Activated T-cell treated with anti-CD3 and anti-CD28 coated beads, Interleukin-2, amount 50 U/mL, for 72 hours (primary cell): ENCODE measurements around the gene TMEM63B. TPM values are rescaled to one million over a fixed set of nuclear protein-coding genes. Genes with fewer than 3 reads are reported as not detected.

Experiments
- ATAC-seq, 2 donors: fragments of 150-1000 bp; cut with Tn5 transposase; replicated peaks in 1 of 2; 2 replicates each; pipeline ENCODE4 v1.10.0; 2021; ENCODE audit warnings: moderate library complexity in 2 of 2, mild to moderate bottlenecking in 1 of 2
- DNase-seq, 2 donors: peaks; one replicate each; pipeline ENCODE4 v3.0.0; 2021 to 2022; ENCODE audit warnings: mixed read lengths in 1 of 2
- H3K27ac Mint-ChIP-seq: one replicate; pipeline ENCODE4 v1.8.0; 2022; ENCODE audit warnings: mild to moderate bottlenecking, moderate library complexity, mixed read lengths
- H3K27me3 Mint-ChIP-seq: one replicate; pipeline ENCODE4 v1.8.0; 2022; ENCODE audit warnings: low read depth, mixed read lengths
- H3K36me3 Mint-ChIP-seq, 2 donors: one replicate each; pipeline ENCODE4 v1.8.0; 2022; ENCODE audit warnings: mixed read lengths in 2 of 2, mild to moderate bottlenecking in 1 of 2; ENCODE audit not compliant: insufficient read depth in 2 of 2
- H3K4me1 Mint-ChIP-seq: one replicate; pipeline ENCODE4 v1.8.0; 2022; ENCODE audit warnings: low read depth, mixed read lengths
- H3K4me3 Mint-ChIP-seq, 2 donors: one replicate each; pipeline ENCODE4 v1.8.0; 2022; ENCODE audit warnings: mild to moderate bottlenecking in 2 of 2, mixed read lengths in 2 of 2, moderate library complexity in 2 of 2
- H3K9me3 Mint-ChIP-seq, 2 donors: one replicate each; pipeline ENCODE4 v1.8.0; 2022; ENCODE audit warnings: mixed read lengths in 2 of 2
- total RNA-seq, 2 donors: library from RNA; stranded (reverse); gene quantifications; one replicate each; pipeline ENCODE4 v1.2.3, GENCODE V29; 2022

TMEM63B gene
- total RNA-seq, 2 donors from 2014 or later, result 16.3 to 17.9 TPM

GRCh38 chr6:44148306-44148705 lies 21.0 kb downstream of the TMEM63B start:
- no peak overlapping the region for H3K27ac Mint-ChIP-seq

DNA sequence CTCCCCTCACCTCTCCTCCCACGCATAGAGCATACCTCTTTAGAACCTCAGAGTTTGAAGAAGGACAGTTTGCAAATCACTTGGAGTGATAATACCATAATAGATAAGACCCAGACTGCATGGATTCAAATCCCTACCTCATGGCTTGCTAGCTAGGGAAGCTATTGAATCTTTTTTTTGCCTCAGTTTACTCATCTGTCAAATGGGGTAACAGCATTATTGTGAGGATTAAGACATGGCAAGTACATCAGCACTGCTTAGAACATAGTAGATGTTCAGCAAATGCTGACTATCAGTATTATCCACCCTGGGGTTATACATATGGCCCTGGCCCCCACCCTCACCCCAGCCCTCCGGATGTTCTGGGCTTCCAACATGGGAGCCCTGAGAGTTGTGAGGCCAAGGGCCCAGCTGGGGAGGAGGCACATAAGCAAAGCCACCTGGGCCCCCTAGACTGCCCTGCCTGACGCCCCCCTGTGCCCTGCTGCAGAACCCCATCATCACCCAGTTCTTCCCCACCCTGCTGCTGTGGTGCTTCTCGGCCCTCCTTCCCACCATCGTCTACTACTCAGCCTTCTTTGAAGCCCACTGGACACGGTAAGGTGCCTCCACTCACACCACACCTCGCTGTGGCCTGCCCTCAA lies 22.1 kb downstream of the TMEM63B start:
- DNase-seq, result no peak
- H3K27ac Mint-ChIP-seq, result no peak overlapping the region
- no peaks in the 10 kb centered on the region for H3K27me3 Mint-ChIP-seq
- peaks cover 0 to 2% of the 10 kb centered on the region in 2 donors for H3K36me3 Mint-ChIP-seq
- H3K4me3 Mint-ChIP-seq, result no peak overlapping the region
- H3K4me1 Mint-ChIP-seq, result peaks cover 12% of the 10 kb centered on the region
- H3K9me3 Mint-ChIP-seq, result no peaks in the 10 kb centered on the region
- no peak for ATAC-seq

More at GRCh38 chr6:44148306-44148705, 21.0 kb downstream of the TMEM63B start:
- Mint-ChIP-seq H3K4me1 (peaks cover 12% of the 10 kb centered on the region), H3K36me3 (peaks cover 0 to 2% of the 10 kb centered on the region in 2 donors), H3K4me3 (no peak overlapping the region), H3K27me3 (no peaks in the 10 kb centered on the region), H3K9me3 (no peaks in the 10 kb centered on the region)
- ATAC-seq (no peak), DNase-seq (no peak)

DNA sequence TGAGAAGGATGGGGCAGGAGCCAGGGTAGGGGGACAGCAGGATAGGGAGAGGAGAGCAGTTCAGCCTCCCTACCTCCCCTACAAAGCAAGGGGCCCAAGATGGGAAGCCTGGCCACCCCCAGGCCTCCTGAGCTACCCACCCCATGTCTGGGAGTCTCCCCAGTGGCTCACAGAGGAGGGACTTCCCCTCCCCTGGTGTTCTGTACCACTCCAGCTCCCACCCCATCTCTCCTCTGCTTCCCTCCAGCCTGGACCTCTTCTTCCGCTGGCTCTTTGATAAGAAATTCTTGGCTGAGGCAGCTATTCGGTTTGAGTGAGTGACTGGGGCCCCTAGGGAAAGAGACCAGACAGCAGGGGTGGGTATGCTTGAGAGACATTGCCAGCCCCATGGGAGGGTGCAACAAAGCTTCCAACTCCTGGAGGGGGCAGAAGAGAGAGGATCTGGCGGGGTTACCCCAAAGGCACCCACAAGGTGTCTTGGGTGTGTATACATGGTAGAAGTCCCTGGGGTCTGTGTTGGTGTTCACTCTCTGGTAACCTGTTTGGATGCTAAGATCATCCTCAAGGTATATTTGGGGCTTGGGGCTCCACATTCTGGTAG lies 23.1 kb downstream of the TMEM63B start:
- Mint-ChIP-seq H3K4me1 (peaks cover 12% of the 10 kb centered on the region), H3K36me3 (peaks cover 0 to 2% of the 10 kb centered on the region in 2 donors), H3K9me3 (no peaks in the 10 kb centered on the region), H3K27me3 (no peaks in the 10 kb centered on the region), H3K27ac (no peak overlapping the region), H3K4me3 (no peak overlapping the region)
- ATAC-seq, result no peak
- no peak for DNase-seq

DNA sequence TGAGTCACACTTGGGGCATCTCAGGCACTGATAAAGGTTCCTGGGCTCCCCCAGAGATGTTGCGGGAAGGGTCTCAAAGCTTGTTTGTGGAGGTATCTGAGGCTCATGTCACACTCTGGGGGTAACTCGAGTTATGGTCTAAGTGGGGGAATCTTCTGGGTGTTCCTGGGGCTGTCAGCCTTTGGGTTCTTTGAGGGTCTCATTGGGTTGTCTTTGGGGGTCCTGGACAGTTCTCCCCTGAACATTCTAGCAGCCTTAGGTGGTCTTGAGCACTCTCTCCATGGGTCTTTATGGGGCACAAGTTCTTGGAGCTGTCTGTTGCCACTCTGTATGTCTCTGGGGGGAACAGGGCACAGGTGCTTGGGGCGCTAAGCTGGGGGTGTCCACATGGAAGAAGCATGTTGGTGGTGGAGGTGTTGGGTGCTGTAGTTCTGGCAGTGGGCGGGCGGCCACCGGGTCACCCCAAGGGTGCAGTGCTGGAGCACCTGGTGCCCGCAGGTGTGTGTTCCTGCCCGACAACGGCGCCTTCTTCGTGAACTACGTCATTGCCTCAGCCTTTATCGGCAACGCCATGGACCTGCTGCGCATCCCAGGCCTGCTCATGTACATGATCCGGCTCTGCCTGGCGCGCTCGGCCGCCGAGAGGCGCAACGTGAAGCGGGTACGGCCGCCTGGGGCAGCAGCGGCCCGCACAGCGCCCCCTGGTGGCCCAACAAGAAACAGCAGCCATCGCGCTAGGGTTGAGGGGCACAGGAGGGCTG lies 24.2 kb downstream of the TMEM63B start:
- Mint-ChIP-seq H3K27ac (no peak overlapping the region), H3K27me3 (no peaks in the 10 kb centered on the region), H3K4me3 (no peak overlapping the region), H3K36me3 (peaks cover 0 to 2% of the 10 kb centered on the region in 2 donors), H3K4me1 (peaks cover 12% of the 10 kb centered on the region), H3K9me3 (no peaks in the 10 kb centered on the region)
- DNase-seq (peak; percentile 84 to 88), ATAC-seq (peak; percentile 88 to 92)

- Mint-ChIP-seq H3K27me3 (no peaks in the 10 kb centered on the region), H3K4me3 (no peak overlapping the region), H3K4me1 (peaks cover 12% of the 10 kb centered on the region), H3K9me3 (no peaks in the 10 kb centered on the region), H3K36me3 (peaks cover 0 to 2% of the 10 kb centered on the region in 2 donors), H3K27ac (no peak overlapping the region)
- DNase-seq (no peak), ATAC-seq (peak in 1 of 2 donors; percentile 27)
Measured at GRCh38 chr6:44152109-44152461, 24.7 kb downstream of the TMEM63B start.

GRCh38 chr6:44152533-44152932 lies 25.2 kb downstream of the TMEM63B start:
- Mint-ChIP-seq H3K4me3 (no peak overlapping the region), H3K27ac (no peak overlapping the region), H3K27me3 (no peaks in the 10 kb centered on the region)

GRCh38 chr6:44154067-44154466 lies 26.7 kb downstream of the TMEM63B start:
- Mint-ChIP-seq H3K27ac (no peak overlapping the region), H3K4me3 (no peak overlapping the region), H3K36me3 (no peaks in the 10 kb centered on the region), H3K27me3 (no peaks in the 10 kb centered on the region), H3K9me3 (no peaks in the 10 kb centered on the region), H3K4me1 (peaks cover 12% of the 10 kb centered on the region)
- ATAC-seq (no peak), DNase-seq (no peak)

More at GRCh38 chr6:44152533-44152932, 25.2 kb downstream of the TMEM63B start:
- Mint-ChIP-seq H3K4me1 (peaks cover 12% of the 10 kb centered on the region), H3K9me3 (no peaks in the 10 kb centered on the region), H3K36me3 (peaks cover 0 to 2% of the 10 kb centered on the region in 2 donors)
- ATAC-seq (no peak), DNase-seq (no peak)

DNA sequence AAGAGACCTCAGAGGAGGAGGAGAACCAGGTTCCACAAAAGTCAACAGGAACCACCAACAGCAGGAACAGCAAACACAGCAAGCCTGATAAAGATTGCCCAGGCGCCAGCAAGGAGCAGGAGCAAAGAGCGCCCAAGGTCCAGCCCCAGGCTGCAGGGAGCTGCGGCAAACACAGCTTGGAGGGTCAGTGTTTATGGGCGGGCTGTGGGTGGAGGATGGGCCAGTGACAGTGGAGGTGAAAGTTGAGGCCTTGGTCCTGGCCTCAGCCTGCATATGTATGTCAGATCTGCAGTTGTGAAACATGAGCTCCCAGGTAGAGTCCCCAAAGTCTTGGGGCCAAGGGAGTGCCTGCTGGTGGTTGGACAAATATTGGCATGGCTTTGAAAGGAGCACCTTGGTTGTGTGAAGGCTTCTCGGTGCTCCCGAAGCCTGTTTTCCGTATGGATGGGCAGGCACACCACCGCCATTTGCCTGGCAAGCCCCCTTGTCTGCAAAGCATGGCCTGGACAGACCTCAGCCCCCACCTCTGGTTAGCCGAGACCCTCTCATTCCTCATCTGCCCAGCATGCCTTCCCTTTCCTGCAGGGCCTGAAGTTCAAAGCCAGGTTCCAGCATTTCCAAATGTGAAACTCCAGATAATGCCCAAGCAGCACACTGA lies 29.3 kb downstream of the TMEM63B start:
- DNase-seq (no peak), ATAC-seq (no peak)
- Mint-ChIP-seq H3K4me3 (no peak overlapping the region), H3K27ac (no peak overlapping the region), H3K27me3 (no peaks in the 10 kb centered on the region), H3K36me3 (no peaks in the 10 kb centered on the region), H3K9me3 (no peaks in the 10 kb centered on the region), H3K4me1 (peaks cover 11% of the 10 kb centered on the region)

- H3K9me3 Mint-ChIP-seq, result no peaks in the 10 kb centered on the region
- DNase-seq (no peak), ATAC-seq (no peak)
- no peak overlapping the region for H3K4me3 Mint-ChIP-seq
- H3K27me3 Mint-ChIP-seq, result no peaks in the 10 kb centered on the region
- H3K36me3 Mint-ChIP-seq, result no peaks in the 10 kb centered on the region
- H3K4me1 Mint-ChIP-seq, result peaks cover 13% of the 10 kb centered on the region
- H3K27ac Mint-ChIP-seq, result no peak overlapping the region
Measured at GRCh38 chr6:44157152-44157521, 29.8 kb downstream of the TMEM63B start.

GRCh38 chr6:44158770-44159228 lies 31.4 kb downstream of the TMEM63B start, which contains the start of gene CAPN11:
Gene CAPN11 (plus strand): TSS chr6:44158820. CDS start chr6:44158849, 29 bp downstream.
- no peaks in the 10 kb centered on the region for H3K36me3 Mint-ChIP-seq
- no peak within 1 kb of the TSS for H3K4me3 Mint-ChIP-seq
- H3K27me3 Mint-ChIP-seq, result peaks cover 12% of the 10 kb centered on the region
- H3K27ac Mint-ChIP-seq, result no peak within 1 kb of the TSS
- H3K4me1 Mint-ChIP-seq, result peaks cover 13% of the 10 kb centered on the region
- no peak for ATAC-seq
- DNase-seq, result no peak
- H3K9me3 Mint-ChIP-seq, result no peaks in the 10 kb centered on the region

DNA sequence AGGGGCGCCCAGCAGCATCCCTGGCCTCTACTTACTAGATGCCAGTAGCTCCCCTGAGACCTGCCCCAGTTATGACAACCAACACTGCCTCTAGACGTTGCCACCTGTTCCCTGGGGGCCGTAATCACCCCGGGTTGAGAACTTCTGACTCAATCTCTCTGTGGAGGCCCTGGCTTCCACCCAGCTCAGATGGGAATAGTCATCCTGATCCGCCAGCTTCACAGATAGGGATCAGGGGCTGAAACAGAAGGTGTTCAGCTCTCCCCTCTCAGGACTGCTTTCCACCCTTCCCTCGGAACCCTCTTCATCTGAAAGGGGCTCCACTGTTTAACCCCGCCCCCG lies 34.6 kb downstream of the TMEM63B start:
- no peaks in the 10 kb centered on the region for H3K36me3 Mint-ChIP-seq
- DNase-seq, result no peak

GRCh38 chr6:44162876-44163625 lies 35.7 kb downstream of the TMEM63B start:
- Mint-ChIP-seq H3K36me3 (no peaks in the 10 kb centered on the region), H3K27ac (no peak overlapping the region), H3K9me3 (no peaks in the 10 kb centered on the region), H3K4me3 (no peak overlapping the region), H3K4me1 (peaks cover 18% of the 10 kb centered on the region), H3K27me3 (peaks cover 20% of the 10 kb centered on the region)
- DNase-seq (no peak), ATAC-seq (no peak)

More for the DNA sequence above, 34.6 kb downstream of the TMEM63B start:
- peak in 1 of 2 donors; percentile 24 for ATAC-seq
- peaks cover 18% of the 10 kb centered on the region for H3K4me1 Mint-ChIP-seq
- H3K27ac Mint-ChIP-seq, result no peak overlapping the region
- no peaks in the 10 kb centered on the region for H3K9me3 Mint-ChIP-seq
- peaks cover 20% of the 10 kb centered on the region for H3K27me3 Mint-ChIP-seq
- no peak overlapping the region for H3K4me3 Mint-ChIP-seq
